ENCODE results near the gene IL33.

Gene IL33

DNA sequence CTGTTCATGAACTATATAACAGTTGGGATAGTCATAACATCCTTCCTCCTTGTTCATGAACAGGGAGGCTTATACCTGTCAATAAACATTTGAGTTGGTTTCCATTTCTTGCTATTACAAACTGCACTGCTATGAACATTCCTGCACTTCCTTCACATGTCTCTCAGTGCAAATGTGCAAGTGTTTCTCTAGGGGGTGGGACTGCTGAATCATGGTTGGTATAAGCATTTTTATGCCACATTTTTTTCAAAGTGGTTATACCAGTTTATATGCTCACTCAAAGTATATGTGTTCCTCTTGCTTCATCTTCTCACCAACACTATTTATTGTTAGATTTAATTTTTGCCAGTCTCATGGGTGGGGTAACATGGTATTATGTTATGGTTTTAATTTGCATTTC lies 86.8 kb downstream of the IL33 start:
- DNase-seq (ENCODE audit: low read depth in 4 of 4, low spot score in 1 of 4): no peak

- DNase-seq (ENCODE audit: low read depth in 4 of 4, low spot score in 1 of 4): no peak
Measured at GRCh38 chr9:6304232-6304631, 88.6 kb downstream of the IL33 start.

DNA sequence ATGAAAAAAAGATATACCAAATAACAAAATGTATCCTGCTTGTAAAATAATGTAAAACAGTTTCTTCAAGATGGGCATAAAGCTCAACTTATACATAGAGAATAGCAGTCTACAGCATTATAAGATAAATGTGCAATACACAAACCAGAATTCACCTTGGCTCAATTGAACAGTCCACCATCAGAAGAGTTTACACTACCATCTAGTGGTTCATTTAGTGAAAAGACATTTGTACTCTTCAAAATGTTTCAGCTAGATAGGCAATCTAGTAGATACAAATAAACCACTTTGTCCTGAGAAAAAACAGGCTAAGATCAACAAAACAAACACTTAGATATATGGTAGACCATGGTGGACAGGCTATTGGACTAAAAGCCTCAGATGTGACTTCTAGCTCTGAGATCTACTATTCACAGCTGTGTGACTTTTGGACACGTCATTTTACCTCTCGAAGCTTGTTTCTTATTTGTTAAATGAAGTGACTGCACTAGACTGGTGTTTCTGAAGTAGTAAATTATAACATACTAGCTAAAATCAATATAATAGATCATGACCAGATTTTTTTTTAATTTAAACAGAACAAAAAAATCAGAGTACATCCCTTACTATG lies 90.5 kb downstream of the IL33 start:
- DNase-seq (ENCODE audit: low read depth in 4 of 4, low spot score in 1 of 4): no peak

All from stimulated activated CD4-positive, alpha-beta T cell treated with anti-CD3 and anti-CD28 coated beads, Interleukin-1b, Interleukin-23, amount 100 ng/mL, for 24 hours (primary cell).